SKM-1 (cell line): ENCODE measurements around the gene TOX2.
"Not testable (repeated sequence)": the region's sequence is repeated elsewhere in the genome, so short reads cannot be mapped to it uniquely, and the experiment has no call there.

Experiments used
- DNase-seq: peaks from one replicate; lab custom pipeline; 2025; ENCODE audit not compliant: unreplicated experiment; lab: John Stamatoyannopoulos, UW

The TOX2 gene

GRCh38 chr20:44029848-44030230 lies 115.2 kb downstream of the TOX2 start:
- no peak for DNase-seq

- DNase-seq: no peak
Measured at GRCh38 chr20:44030394-44030793, 115.7 kb downstream of the TOX2 start.

GRCh38 chr20:44031001-44031574 lies 116.4 kb downstream of the TOX2 start:
- DNase-seq: no peak

- no peak for DNase-seq
Measured at GRCh38 chr20:44031781-44032582, 117.3 kb downstream of the TOX2 start.

GRCh38 chr20:44032583-44033331 lies 118.1 kb downstream of the TOX2 start:
- no peak for DNase-seq

- DNase-seq: no peak
Measured at GRCh38 chr20:44033344-44033743, 118.7 kb downstream of the TOX2 start.

GRCh38 chr20:44033873-44034272 lies 119.2 kb downstream of the TOX2 start:
- no peak for DNase-seq

- no peak for DNase-seq
Measured at GRCh38 chr20:44034451-44034850, 119.8 kb downstream of the TOX2 start.

GRCh38 chr20:44034965-44035635 lies 120.4 kb downstream of the TOX2 start:
- no peak for DNase-seq

- DNase-seq: no peak
Measured at GRCh38 chr20:44035924-44036323, 121.3 kb downstream of the TOX2 start.

GRCh38 chr20:44036441-44036840 lies 121.8 kb downstream of the TOX2 start:
- DNase-seq: no peak

GRCh38 chr20:44038681-44039123 lies 124.0 kb downstream of the TOX2 start:
- DNase-seq: no peak

GRCh38 chr20:44039147-44039546 lies 124.5 kb downstream of the TOX2 start:
- no peak for DNase-seq

- no peak for DNase-seq
Measured at GRCh38 chr20:44039741-44040140, 125.1 kb downstream of the TOX2 start.

GRCh38 chr20:44040202-44040915 lies 125.7 kb downstream of the TOX2 start:
- no peak for DNase-seq

- no peak for DNase-seq
Measured at GRCh38 chr20:44041001-44041400, 126.3 kb downstream of the TOX2 start.

- not testable (repeated sequence) for DNase-seq
Measured at GRCh38 chr20:44044712-44045111, 130.1 kb downstream of the TOX2 start.

- DNase-seq: no peak
Measured at GRCh38 chr20:44050327-44050726, 135.7 kb downstream of the TOX2 start.

GRCh38 chr20:44050925-44051660 lies 136.4 kb downstream of the TOX2 start:
- no peak for DNase-seq

- DNase-seq: no peak
Measured at GRCh38 chr20:44051661-44052000, 137.0 kb downstream of the TOX2 start.
